DMS114 treated with DMSO at 0.1 percent for 48 hours (cell line): ENCODE measurements around the gene MINDY4B.

Experiments used
- DNase-seq: peaks from one replicate; lab custom pipeline; 2025; ENCODE audit not compliant: unreplicated experiment; lab: John Stamatoyannopoulos, UW

The MINDY4B gene

DNA sequence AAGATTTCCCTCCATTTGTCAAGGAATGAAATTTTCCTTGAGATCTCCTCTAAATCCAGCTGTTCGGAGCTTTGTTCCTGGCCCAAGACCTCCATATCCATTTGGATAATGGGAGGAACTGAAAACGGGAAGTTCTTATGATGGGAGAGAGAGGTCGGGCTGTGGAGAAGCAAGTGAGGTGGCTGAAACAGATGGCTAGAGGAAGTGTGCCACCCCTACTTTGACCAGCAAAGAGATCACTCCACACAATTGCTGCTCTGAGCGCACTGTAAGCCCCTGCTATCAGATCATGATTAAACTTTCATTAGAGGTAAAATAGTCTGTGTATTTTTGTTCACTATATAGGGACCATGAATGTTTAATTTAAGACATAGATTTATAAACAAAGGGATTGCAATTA lies at the start of gene MINDY4B:
Gene MINDY4B, minus strand, starts transcription at position 101 of the 400 bp plus-strand sequence. Its CDS starts 0 bp downstream, at position 101.
- no peak for DNase-seq

DNA sequence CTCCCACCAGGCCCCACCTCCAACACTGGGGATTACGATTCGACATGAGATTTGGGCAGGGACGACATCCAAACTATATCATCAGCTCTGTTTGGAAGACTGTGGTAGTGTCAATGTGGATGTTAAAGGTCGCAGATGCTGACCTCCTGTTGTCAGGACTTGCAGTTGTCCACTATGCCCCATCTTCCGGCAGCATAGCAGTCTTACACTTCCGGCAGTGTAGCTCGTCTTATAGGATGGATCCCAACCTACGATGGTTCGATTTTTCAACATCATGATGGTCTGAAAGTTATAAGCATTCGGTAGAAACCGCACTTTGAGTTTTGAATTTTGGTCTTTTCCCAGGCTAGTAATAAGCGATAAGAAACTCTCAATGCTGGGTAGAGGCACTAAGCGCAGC lies 46.7 kb upstream of the MINDY4B start:
- no peak for DNase-seq

DNA sequence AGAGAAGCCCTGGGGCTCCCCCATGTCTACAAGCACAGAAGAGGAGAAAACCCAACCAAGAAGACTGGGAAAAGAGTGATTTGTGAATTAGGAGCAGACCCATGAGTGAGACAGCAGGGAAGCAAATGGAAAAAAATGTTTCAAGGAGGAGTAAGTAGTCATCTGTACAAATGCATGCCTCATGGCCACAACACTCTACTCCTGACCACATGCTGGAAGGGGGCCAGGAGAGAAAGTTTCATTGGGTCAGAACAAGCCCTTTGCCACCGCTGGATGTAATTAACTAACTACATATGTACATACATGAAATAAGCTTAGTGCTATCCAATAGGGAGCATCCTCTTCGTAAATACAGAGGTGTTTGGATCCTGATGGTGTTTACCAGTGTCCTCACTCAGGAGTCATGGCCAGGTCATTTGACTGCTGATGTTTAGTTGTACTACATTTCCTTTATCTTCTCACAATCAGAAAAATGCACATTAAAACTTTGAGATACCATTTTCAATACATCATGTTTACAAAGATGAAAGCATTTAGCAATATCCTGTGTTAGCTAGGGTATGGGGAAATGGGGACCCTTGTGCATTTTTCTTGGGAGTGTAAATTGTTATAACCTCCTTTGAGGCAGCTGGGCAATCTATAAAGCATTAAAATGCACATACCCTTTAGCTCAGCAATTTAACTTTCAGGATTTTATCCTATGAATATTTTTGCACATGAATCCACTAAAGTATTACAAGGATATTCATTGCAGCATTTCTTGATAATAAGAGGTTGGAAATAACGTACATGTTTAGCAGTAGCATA lies 40.2 kb upstream of the MINDY4B start:
- no peak for DNase-seq

DNA sequence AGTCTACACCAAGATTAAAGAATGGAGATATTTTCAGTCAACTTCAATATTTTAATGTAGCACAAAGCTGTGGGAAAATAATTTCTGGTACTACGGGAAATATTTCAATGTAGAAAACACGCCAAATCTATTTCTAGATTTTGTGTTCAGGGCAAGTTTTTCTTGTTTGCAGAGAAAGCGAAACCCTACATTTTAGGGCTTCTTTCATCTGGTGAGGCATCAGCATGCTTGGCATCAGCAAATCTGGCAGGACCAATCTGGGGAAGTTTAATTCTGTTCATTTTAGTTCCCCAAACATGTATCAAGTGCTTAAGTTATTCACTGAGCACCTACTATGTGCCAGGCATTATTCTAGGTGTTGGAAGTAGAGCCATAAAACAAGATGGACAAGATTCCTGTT lies 37.0 kb upstream of the MINDY4B start:
- DNase-seq: no peak

DNA sequence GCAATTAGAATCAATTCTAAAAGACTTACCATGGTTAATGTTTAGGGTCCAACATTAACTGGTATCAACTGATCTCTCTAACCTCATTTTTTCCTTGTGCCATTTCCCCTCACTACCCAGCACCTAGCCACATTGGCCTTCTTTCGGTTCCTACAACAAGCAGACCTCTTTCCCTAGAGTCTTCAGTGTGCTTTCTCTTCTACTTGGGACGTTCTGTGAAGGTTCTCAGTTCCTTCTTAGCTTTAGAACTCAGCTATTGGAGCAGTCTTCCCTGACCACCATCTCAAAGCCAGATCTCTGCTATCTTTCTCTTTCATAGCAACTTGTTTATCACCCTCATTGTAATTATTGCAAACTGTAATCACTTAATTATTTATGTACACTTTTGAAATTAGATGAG lies 31.5 kb upstream of the MINDY4B start:
- DNase-seq: no peak

DNA sequence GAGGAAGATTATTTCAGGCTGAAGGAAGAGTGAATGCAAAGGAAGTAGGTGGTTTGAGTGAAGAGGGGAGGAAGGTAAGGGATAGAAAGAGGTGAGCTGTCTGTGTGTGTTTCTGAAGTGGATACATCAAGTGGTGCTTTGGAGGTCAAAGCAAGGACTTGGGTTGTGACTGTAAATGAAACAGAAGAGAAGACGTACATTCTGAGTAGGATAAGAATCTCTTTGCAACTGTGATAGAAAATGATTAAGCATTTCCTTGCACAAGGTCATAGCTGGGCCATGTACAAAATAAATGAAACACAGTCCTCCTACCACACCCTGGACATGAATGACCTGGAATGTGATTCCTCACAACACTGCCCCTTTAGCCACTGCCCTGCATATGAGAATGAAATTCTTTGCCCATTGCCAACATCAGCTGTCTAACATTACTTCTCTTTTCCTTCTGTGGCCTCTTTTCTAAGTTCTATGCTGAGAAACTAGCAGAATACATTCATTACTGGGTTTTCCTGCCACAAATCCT lies 28.3 kb upstream of the MINDY4B start:
- no peak for DNase-seq

DNA sequence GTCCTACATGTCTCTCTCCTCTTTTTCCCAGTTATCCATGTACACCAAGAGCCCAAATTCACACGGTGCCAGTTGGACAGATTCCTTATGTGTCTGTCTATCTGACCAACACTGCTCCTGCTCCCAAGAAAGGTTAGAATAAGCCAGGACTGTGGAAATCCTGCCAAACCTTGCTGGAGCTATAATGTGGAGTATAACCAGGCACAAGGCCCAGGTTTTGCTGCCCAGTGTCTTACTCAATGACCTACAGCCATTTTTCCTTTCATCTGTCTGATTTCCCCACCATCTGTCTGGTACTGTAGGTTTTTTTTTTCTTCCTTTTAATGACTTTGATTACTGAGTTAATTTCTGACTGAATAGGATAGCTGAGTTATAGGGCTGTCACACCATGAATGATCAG lies 26.5 kb upstream of the MINDY4B start:
- no peak for DNase-seq

DNA sequence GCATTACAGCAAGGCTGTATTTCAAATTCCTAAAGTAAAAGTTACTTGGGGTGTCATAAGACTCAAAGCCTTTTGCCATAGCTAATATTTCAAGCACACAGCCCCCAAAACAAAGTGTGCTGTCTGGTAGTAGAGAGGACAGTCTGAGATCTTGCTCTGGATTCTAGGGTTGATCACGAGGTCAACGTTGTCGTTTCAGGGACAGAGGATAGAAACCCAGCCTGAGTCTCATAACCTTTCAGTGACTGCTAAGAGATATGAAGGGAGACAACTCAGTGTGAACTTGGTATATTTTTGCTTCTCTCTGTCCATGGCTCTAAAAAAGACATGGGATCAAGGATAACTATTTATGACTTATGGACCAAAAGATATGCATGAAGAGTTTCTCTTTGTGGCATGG lies 25.6 kb upstream of the MINDY4B start:
- no peak for DNase-seq

DNA sequence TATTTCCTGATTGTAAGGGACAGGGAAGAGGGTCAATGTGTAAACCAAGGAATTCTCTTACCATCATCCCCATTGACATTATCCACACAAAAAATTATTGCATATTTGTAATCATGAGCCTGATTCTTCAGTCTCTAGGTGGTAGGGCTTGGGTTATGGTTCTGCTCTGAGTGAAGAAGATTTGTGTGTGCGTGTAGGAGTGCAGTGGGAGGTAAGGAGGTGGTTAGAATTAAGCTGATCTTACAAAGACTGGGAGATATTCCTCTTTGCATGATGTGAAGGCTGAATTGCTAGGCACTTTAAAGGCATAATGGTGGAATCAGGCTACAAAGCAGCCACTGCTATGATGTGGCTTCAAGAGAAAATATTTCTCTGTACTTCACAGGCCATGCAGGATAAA lies 23.0 kb upstream of the MINDY4B start:
- no peak for DNase-seq

DNA sequence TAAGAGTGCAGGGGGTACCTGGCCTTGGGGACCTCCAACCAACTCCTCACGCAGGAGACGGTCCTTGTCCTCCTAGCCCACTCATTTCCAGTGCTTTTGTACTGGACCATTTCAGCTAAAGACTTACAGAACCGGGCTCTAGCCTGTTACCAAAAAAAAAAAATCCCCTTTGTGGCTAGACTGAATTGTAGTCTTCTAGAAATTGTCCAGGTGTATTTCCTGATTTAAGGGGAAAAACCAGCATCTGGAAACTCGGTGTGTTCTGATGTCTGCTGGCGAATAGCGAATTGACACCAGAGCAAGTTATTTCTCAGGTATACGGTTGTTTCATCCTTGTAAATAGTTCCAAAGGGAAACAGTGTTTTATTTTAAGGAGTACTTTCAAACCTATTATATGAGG lies 21.1 kb upstream of the MINDY4B start:
- no peak for DNase-seq

DNA sequence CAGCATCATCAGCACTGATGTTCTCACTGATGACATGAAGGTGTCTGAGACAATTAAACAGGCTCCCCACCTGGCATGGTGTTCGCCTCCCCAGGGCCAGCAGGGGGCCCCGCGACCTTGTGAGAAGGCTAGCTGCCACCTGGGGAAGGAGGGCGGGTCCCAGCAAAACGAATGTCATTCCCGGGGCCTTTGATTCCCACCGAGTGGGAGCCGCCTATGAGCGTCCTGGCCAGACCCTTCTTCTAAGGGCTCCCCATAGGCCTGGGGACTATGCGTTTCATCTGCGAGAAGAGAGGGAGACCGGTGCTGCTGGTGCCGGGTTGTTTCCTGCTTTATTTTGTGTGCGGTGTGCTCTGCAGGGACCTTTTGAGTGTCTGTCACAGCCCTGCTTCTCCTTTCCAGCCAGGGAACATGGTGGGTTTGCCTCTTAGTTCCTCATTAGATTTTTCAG lies 20.5 kb upstream of the MINDY4B start:
- no peak for DNase-seq

DNA sequence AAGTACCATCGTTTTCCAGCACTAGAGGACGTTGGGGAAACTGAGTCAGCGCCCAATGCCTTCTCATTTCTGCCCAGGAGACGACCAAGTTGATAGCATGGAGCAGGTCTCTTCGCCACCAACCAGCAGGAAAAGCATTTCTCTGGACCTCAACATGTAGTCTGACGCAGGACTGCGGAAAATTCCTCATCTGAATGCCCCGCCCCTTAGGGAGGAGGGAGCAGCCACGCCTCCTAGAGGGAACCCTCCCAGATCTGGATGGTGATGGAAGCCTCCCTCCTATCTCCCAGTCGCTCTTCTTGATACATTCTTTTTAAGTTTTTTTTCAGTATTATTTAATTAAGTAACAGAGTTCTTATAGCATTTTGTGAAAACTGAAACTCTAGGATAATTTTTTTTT lies 17.4 kb upstream of the MINDY4B start:
- DNase-seq: no peak

DNA sequence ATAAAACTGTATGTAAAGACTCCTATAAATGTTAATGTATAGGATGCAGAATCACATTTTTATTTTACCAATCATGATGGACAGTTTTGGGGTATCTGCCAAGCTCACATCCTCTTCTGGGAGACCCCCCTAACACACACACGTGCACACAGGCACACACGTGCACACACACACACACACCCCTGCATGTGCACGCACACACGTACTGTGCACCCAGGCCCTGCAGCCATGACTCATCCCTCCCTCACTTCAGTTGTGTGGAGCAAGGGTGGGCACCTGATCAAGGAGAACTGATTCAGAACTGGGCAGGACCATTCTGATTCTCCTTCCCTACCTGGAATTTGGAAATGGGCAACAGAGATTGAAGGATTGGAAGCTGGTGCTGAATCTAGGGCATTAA lies 16.0 kb upstream of the MINDY4B start:
- no peak for DNase-seq

DNA sequence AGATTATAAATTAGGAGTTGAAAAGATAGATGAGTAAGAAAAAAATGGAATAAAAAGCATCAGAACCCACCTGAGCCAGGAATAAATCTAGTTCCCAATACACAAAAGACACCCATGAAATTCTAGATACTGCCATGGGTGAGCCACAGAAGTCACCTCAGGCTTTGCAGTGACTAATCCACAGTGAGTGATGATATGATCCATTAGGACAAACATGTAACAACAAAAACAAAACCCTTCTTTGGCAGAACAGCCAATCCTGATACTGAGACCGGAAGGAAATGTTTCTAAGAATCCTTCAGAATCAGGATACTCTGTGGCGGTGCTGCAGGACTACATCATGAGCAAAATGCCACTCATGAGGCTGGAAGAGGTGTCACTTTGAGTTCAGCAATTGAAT lies 15.0 kb upstream of the MINDY4B start:
- no peak for DNase-seq

DNA sequence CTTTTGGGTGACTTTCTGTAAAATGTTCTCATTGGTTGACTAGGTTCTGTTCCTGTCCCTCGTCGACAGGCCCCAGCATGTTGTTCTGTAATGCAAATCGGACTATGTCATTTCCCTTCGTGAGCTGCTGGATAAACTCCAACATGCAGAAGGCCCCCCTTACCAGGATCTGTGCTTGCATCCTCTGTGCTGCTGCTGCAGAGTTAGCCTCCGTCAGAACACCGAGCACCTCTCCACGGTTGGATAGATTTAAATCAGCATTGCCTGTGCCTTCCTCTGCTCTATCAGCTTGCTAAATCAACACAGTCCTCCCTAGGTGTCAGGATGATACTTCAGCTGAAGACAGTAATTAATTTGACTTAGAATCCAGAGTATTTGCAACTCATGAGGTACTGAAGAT lies 12.7 kb upstream of the MINDY4B start:
- DNase-seq: no peak

DNA sequence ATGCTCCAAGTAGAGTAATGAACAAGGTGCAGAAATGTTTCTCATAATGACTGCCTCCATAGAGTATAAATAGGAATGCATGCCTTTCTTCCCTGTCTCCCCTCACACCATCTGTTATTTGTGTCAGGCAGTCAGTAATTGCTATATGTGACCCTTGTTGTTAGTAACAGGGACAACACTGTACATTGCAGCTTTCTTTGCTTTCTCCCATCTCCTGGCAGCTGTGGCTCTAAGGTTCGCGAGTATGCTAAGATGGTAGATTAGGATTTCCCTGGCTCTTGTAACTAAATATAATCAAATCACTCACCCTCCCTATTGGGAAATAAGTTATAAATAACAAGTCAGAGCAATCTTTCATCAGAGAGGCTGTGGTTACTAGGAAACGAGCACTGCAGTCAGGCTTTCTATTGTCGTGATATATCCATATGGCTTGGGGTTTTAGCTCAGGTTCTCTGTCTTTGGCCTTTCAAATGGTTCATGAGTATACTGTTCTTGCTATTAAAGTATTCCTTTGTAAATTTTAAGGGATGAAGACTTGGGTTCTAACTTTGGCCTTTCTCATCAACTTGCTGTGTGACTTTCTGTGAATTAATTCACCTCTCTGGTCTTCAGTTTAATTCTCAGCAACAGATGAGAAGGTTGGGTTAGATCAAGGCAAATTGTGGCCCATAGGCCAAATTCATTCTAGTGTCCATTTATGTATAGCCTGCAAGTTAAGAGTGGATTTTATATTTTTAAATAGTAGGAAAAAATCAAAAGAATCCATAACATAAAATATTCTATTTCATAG lies 8.1 kb upstream of the MINDY4B start:
- no peak for DNase-seq

DNA sequence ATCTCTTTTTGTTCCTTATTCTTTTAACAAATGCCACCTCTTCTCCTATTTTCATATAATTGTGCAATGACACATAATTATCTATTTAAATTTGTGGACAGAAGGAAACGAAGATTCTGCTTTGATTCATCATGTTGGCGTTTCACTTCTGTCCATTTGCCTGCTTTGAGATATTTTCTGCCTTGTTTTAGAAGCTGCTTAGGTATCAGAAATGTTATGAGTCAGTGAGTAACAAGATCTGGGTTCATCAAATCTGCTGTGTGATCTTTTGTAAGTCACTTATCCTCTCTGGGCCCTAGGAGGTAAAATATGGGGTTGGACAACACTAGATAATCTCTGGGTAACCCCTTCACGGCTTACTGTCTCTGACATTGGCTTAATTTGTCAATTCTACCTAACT lies 7.3 kb upstream of the MINDY4B start:
- DNase-seq: no peak

DNA sequence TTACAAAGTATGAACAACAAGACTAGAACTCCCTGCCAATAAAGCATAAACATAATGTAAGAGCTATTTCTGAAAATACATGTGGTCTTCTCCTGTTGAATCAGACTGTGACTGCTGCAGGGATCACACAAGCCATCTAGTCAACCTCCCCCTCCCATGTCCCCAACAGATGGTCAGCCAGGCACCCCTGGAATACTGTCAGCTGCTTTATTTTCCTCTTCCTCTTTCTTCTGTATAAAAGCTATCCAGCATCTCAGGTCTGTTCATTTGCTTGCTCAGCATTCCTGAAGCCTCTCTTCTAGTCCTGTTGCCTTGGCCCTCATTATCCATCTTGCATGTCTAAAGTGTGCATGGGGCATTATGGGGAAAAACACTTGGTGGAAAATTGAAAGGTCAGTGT lies 6.5 kb upstream of the MINDY4B start:
- DNase-seq: no peak

DNA sequence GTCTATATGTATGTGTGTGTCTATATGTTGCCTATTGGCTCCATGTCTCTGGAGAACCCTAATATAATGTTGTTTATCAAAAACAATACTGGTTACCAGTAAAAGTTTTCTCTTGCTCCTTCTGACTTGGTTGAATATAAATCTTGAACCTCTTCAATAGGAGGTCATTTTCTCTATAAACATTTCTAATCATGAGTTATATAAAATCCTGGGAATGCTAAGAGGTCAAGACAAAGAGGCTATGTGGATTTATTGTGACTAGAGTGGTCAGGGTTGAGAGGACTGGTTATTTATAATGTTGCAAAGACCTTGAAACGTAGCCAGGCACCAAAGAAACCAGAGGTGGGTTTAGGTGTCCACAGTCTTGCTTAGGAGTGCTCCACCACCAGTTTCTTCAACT lies 1.2 kb upstream of the MINDY4B start:
- DNase-seq: no peak

DNA sequence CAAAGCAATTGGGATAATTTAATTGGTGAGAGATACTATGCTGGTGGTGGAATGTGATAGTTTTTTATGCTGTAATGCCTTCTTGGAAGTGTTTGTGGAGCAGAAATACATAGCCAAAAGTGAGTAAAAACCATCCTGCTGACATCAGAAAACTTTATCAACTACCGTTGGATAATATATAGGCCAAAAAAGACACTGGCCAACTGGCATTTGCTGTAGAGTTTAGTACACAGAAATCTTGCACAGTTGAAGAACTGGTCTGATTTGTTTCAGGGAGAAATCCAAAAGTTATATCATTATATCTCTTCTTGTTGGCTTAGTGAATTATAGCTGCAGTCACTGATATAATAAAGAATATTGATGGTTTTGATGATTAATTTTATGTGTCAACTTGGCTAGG lies 507 bp upstream of the MINDY4B start:
- no peak for DNase-seq

DNA sequence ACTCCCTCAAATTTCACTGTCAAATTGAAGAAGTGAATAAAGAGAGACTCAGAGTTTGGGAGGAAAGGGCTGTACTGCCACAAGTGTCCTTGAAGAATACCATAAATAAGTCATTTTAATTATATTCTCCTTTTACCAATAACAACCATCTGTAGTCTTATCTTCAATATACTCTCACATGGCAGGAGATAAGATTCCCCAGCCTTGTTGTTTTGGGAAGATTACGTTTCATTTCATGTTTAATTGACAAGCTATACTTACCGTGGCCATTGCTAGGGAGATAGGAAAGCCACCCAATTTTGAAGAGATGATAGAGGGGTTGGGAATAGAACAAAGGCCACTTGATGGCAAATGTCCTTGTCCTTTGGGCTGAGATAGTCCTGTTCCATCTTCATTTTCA lies 2.3 kb downstream of the MINDY4B start:
- DNase-seq: no peak

DNA sequence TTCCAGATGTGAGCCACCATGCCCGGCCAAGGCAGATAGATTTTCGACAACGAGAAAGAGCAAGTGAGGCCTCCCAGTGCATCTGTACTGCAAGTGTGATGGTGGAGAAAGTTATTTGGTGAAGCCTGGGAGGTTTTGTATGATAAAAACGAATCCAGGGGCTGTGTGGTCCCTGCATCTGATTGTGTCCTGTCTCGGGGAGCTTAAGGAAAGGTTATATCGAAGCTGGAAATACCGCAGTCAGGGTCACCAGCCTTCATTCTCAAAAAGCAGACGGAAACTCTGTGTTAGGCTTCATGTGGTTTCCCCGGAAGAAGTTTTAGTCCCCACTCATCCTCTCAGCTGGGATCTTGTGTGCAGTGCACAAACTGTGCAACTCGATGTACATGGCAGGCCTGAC lies 3.4 kb downstream of the MINDY4B start:
- no peak for DNase-seq
